Tibial nerve (tissue), 4 donors: ENCODE results near the gene BLVRA. TPM values are rescaled to one million over a fixed set of nuclear protein-coding genes. Genes with fewer than 3 reads are reported as not detected.

ENCODE experiments used
- DNase-seq, 2 donors: peaks; one replicate each; pipeline ENCODE4 v3.0.0-alpha.2; 2019; ENCODE audit warnings: low spot score in 2 of 2
- H3K27ac ChIP-seq, 4 donors: fragments of 200-600 bp; sonication (generic) in 3 of 4; one replicate each; pipeline ENCODE4 v1.5.1; 2017 to 2019; ENCODE audit warnings: mild to moderate bottlenecking in 1 of 4
- H3K27me3 ChIP-seq, 2 donors: fragments of 200-600 bp; sonication (generic) in 1 of 2; one replicate each; pipeline versions ENCODE4 v1.5.1 to v1.6.0; 2017 to 2019
- H3K36me3 ChIP-seq, 3 donors: fragments of 200-600 bp; sonication (generic); one replicate each; pipeline ENCODE4 v1.5.1; 2018 to 2019
- H3K4me1 ChIP-seq, 4 donors: fragments of 200-600 bp; sonication (generic) in 3 of 4; one replicate each; pipeline ENCODE4 v1.5.1; 2017 to 2019
- H3K4me3 ChIP-seq, 4 donors: fragments of 200-600 bp; sonication (generic) in 3 of 4; one replicate each; pipeline ENCODE4 v1.5.1; 2017 to 2019; ENCODE audit warnings: mild to moderate bottlenecking in 1 of 4, moderate library complexity in 1 of 4
- H3K9me3 ChIP-seq, 4 donors: fragments of 200-600 bp; sonication (generic) in 3 of 4; one replicate each; pipeline ENCODE4 v1.5.1; 2017 to 2019
- CTCF ChIP-seq, 5 experiments: fragments of 200-600 bp in 3 of 5; fragments of 450-650 bp in 2 of 5; sonication (generic) in 3 of 5; IDR thresholded peaks; one replicate each; pipeline ENCODE4 v1.5.1; 2016 to 2019; ENCODE audit warnings: antibody characterized with exemption in 5 of 5, mild to moderate bottlenecking in 3 of 5, moderate library complexity in 2 of 5
- EP300 ChIP-seq, 2 donors: sonication (generic); formaldehyde crosslinking; IDR thresholded peaks; one replicate each; pipeline ENCODE4 v1.6.1; 2017; ENCODE audit warnings: antibody characterized with exemption in 2 of 2, mild to moderate bottlenecking in 1 of 2
- POLR2A ChIP-seq, 2 donors: fragments of 450-650 bp; IDR thresholded peaks; one replicate each; pipeline ENCODE4 v1.6.1; 2017; ENCODE audit warnings: antibody characterized with exemption in 2 of 2, mild to moderate bottlenecking in 2 of 2, moderate library complexity in 2 of 2
- WGBS, 2 donors: methylation state at CpG; one replicate each; pipeline ENCODE4 v1.1.5; 2018; 5-methylcytosine and 5-hydroxymethylcytosine counted together
- total RNA-seq, 4 donors: library from RNA; depleted of rRNA; stranded (reverse); fragments of >200 nt; gene quantifications; one replicate each; pipeline ENCODE4 v1.1.0, GENCODE V29; 2016

The BLVRA gene
- total RNA-seq, 4 donors from 2014 or later, result 32.2 to 70.5 (median 48.5) TPM

- Histone ChIP-seq H3K4me3 (no peak overlapping the region), H3K4me1 (peaks cover 0 to 11% (median 0%) of the 10 kb centered on the region in 4 donors), H3K27me3 (no peaks in the 10 kb centered on the region), H3K27ac (peak overlapping the region in 2 of 4 donors; percentile 10 to 69), H3K36me3 (no peaks in the 10 kb centered on the region), H3K9me3 (no peaks in the 10 kb centered on the region)
- DNase-seq, result no peak
- TF ChIP-seq CTCF (IDR thresholded peaks at IDR 0.05) (no peak), POLR2A (IDR thresholded peaks at IDR 0.05) (no peak), EP300 (IDR thresholded peaks at IDR 0.05) (no peak)
- 84 to 87% methylated on average over 9 of the region's 9 CpGs for WGBS, 2 donors
These were observed 79.8 kb downstream of the BLVRA start for GRCh38 chr7:43838201-43838658.

GRCh38 chr7:43843296-43843695, 84.8 kb downstream of the BLVRA start:
- no peak for DNase-seq
- no peaks in the 10 kb centered on the region for H3K36me3 ChIP-seq
- no peaks in the 10 kb centered on the region for H3K9me3 ChIP-seq
- H3K4me1 ChIP-seq, result peaks cover 0 to 11% (median 0%) of the 10 kb centered on the region in 4 donors
- no peak overlapping the region for H3K27ac ChIP-seq
- H3K4me3 ChIP-seq, result no peak overlapping the region
- WGBS, 2 donors, result 84 to 96% methylated on average over 4 of the region's 4 CpGs
- TF ChIP-seq CTCF (IDR thresholded peaks at IDR 0.05) (no peak), POLR2A (IDR thresholded peaks at IDR 0.05) (no peak), EP300 (IDR thresholded peaks at IDR 0.05) (no peak)
- H3K27me3 ChIP-seq, result no peaks in the 10 kb centered on the region

- no peak overlapping the region for H3K27ac ChIP-seq
- no peak for DNase-seq
- no peaks in the 10 kb centered on the region for H3K9me3 ChIP-seq
- 92 to 93% methylated on average over 2 of the region's 2 CpGs for WGBS, 2 donors
- H3K36me3 ChIP-seq, result no peaks in the 10 kb centered on the region
- peaks cover 0 to 2% (median 0%) of the 10 kb centered on the region in 4 donors for H3K4me1 ChIP-seq
- no peaks in the 10 kb centered on the region for H3K27me3 ChIP-seq
- no peak for TF ChIP-seq CTCF (IDR thresholded peaks at IDR 0.05)
- no peak for TF ChIP-seq POLR2A (IDR thresholded peaks at IDR 0.05)
- no peak for TF ChIP-seq EP300 (IDR thresholded peaks at IDR 0.05)
- H3K4me3 ChIP-seq, result no peak overlapping the region
These were observed 85.8 kb downstream of the BLVRA start for GRCh38 chr7:43844257-43844656.

GRCh38 chr7:43844662-43845061, 86.2 kb downstream of the BLVRA start:
- WGBS, 2 donors, result 74 to 78% methylated on average over 2 of the region's 2 CpGs
- no peak overlapping the region for H3K4me3 ChIP-seq
- no peak for TF ChIP-seq POLR2A (IDR thresholded peaks at IDR 0.05)
- TF ChIP-seq EP300 (IDR thresholded peaks at IDR 0.05), result no peak
- TF ChIP-seq CTCF (IDR thresholded peaks at IDR 0.05), result no peak
- no peak for DNase-seq
- H3K27me3 ChIP-seq, result no peaks in the 10 kb centered on the region
- H3K27ac ChIP-seq, result no peak overlapping the region
- no peaks in the 10 kb centered on the region for H3K36me3 ChIP-seq
- no peaks in the 10 kb centered on the region for H3K9me3 ChIP-seq
- H3K4me1 ChIP-seq, result no peaks in the 10 kb centered on the region

GRCh38 chr7:43847496-43847895, 89.0 kb downstream of the BLVRA start:
- Histone ChIP-seq H3K27ac (no peak overlapping the region), H3K9me3 (no peaks in the 10 kb centered on the region), H3K4me1 (no peaks in the 10 kb centered on the region), H3K27me3 (no peaks in the 10 kb centered on the region), H3K4me3 (no peak overlapping the region), H3K36me3 (no peaks in the 10 kb centered on the region)
- WGBS, 2 donors, result 45 to 55% methylated on average over 4 of the region's 4 CpGs
- TF ChIP-seq POLR2A (IDR thresholded peaks at IDR 0.05), result no peak
- TF ChIP-seq EP300 (IDR thresholded peaks at IDR 0.05), result no peak
- TF ChIP-seq CTCF (IDR thresholded peaks at IDR 0.05), result no peak
- no peak for DNase-seq
